Cardiac septum (tissue), 1 donor: ENCODE measurements around the gene ENPP5. TPM values are rescaled to one million over a fixed set of nuclear protein-coding genes. Genes with fewer than 3 reads are reported as not detected.

Experiments
- DNase-seq: peaks from one replicate; pipeline ENCODE4 v3.0.0-alpha.2; 2020; ENCODE audit warnings: low spot score
- intact Hi-C: fragments of 100-400 bp; cut with DNase I; formaldehyde crosslinking; loops from one replicate; pipeline ENCODE4 v1.14.0; 2022
- total RNA-seq: library from RNA; stranded (reverse); fragmentation: NEBNext Ultra II Directional; extraction: Animal tissue kit (Norgen Biotek cat#: 25700); gene quantifications from one replicate; pipeline ENCODE4 v1.2.1, GENCODE V29; 2021
- donor health status: DM: no; HTN: no; CAD: no.

Gene ENPP5
- total RNA-seq, 1 donor from 2014 or later = 2.9 TPM

DNA sequence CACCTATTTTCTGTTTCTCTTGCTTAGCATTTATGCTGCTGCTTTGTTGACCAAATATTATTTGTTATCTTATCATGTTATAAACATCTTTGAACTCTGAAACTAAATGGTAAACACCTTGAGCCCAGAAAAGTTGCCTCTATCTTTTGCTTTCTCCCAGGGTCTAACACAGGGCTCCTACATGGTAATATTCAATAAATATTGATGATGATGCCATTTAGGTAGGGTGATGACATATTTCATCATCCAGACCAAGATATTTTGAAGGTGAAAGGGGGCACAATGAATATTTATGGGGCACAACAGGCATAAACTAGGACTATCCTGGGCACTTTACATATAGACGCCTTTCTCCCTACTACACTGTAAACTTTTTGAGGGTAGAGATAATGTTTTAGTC, 52.6 kb downstream of the ENPP5 start:
- intact Hi-C loops = no loop called here
- DNase-seq = no peak

- DNase-seq = no peak
- intact Hi-C loops = no loop called here
Observed at GRCh38 chr6:46116289-46116688, 54.5 kb downstream of the ENPP5 start.

- intact Hi-C loops = no loop called here
- no peak for DNase-seq
Observed at GRCh38 chr6:46115634-46116033, 55.1 kb downstream of the ENPP5 start.

DNA sequence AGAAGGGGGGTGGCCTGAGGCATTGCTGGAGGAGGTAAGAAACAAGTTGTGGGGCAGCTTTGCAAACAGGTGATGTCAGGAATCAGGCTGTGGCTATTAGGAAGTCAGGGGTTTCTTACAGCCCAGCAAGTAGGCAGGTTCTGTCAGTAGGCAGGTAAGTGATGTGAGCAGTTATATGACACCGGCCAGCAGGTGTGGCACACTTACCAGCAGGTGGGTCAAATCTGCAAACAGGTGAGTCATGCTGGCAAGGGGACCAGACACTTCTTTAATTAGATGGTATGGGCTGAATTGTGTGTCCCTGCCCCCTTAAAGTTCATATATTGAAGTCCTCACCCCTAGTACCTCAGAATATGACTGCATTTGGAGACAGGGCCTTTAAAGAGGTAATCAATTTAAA, 57.4 kb downstream of the ENPP5 start:
- DNase-seq = no peak
- intact Hi-C loops = no loop called here

Other genes starting within 250 kb of the ENPP5 start
- 376 TPM for gene CLIC5, start 155.1 kb downstream of the ENPP5 start, total RNA-seq
- 18.1 TPM for gene ENPP4, start 41.0 kb downstream of the ENPP5 start, total RNA-seq